T-helper 2 cell treated with Interferon-gamma antibody and Interleukin-4, amounts not matched to agents 5 μg/mL and 100 μg/mL, for 36 hours (primary cell): ENCODE data around the gene ANKRD66.

Source experiments
- DNase-seq: peaks from one replicate; pipeline ENCODE4 v3.0.0; 2021; ENCODE audit warnings: low spot score
- H3K27ac Mint-ChIP-seq: one replicate; pipeline ENCODE4 v1.8.0; 2021; ENCODE audit warnings: mild to moderate bottlenecking, mixed read lengths
- H3K27me3 Mint-ChIP-seq: one replicate; pipeline ENCODE4 v1.8.0; 2021; ENCODE audit warnings: low read depth, mixed read lengths
- H3K36me3 Mint-ChIP-seq: one replicate; pipeline ENCODE4 v1.8.0; 2021; ENCODE audit warnings: low read depth, mixed read lengths
- H3K4me1 Mint-ChIP-seq: one replicate; pipeline ENCODE4 v1.8.0; 2021; ENCODE audit warnings: low read depth, mixed read lengths
- H3K4me3 Mint-ChIP-seq: one replicate; pipeline ENCODE4 v1.8.0; 2022; ENCODE audit warnings: mild to moderate bottlenecking, moderate library complexity, mixed read lengths
- H3K9me3 Mint-ChIP-seq: one replicate; pipeline ENCODE4 v1.8.0; 2021; ENCODE audit warnings: mixed read lengths

Gene ANKRD66

DNA sequence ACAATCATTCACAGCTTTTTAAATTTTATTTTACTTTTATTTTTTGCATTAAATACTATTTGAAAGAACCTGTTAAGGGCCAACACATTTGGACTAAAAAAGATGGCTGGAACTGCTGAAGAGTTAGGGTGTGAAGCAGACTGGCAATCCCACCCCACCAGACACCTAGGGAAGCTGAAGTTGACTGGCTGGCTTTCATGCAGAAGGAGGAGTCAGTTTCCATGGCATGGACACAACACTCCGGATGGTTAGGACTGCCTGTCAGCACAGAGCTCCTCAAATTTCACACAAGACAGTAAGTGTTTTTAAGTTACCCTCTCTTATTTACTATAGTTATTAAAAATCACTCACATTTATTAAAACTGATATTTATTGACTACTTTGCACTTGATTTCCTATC is at the start of gene ANKRD66:
Gene ANKRD66 (plus strand): TSS at position 238 of the 400 bp plus-strand sequence. CDS start 5,016 bp downstream, outside the sequence.
- Mint-ChIP-seq H3K27me3 (peaks cover 10% of the 10 kb centered on the region), H3K27ac (no peak within 1 kb of the TSS), H3K9me3 (no peaks in the 10 kb centered on the region), H3K4me1 (no peaks in the 10 kb centered on the region), H3K4me3 (no peak within 1 kb of the TSS), H3K36me3 (no peaks in the 10 kb centered on the region)
- no peak for DNase-seq

DNA sequence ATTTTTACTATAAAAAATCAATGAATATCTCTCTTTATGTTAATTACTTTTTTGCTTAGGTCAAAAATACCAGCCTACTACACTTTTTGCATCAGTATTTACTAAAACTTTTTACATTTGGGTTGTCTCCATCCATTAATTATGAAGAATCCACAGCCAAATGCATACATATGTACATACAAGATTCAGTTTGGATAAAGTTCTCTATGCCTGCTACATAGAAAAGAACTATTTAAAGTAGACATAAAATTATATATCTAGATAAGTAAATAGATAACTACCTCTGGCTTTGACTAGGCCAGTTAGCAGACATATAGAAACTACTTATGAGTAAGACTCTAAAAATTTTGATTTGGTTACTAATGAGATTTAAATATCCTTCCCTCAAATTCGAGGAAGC is 46.8 kb upstream of the ANKRD66 start:
- no peak for DNase-seq

GRCh38 chr6:46704562-46704961 is 42.2 kb upstream of the ANKRD66 start:
- DNase-seq = no peak
- Mint-ChIP-seq H3K36me3 (no peaks in the 10 kb centered on the region), H3K4me1 (no peaks in the 10 kb centered on the region), H3K4me3 (no peak overlapping the region), H3K27ac (no peak overlapping the region), H3K9me3 (no peaks in the 10 kb centered on the region), H3K27me3 (peaks cover 23% of the 10 kb centered on the region)

More for the DNA sequence above, 46.8 kb upstream of the ANKRD66 start:
- no peak overlapping the region for H3K4me3 Mint-ChIP-seq
- peaks cover 2% of the 10 kb centered on the region for H3K4me1 Mint-ChIP-seq
- peaks cover 27% of the 10 kb centered on the region for H3K27me3 Mint-ChIP-seq
- H3K36me3 Mint-ChIP-seq = no peaks in the 10 kb centered on the region
- H3K27ac Mint-ChIP-seq = no peak overlapping the region
- no peaks in the 10 kb centered on the region for H3K9me3 Mint-ChIP-seq

DNA sequence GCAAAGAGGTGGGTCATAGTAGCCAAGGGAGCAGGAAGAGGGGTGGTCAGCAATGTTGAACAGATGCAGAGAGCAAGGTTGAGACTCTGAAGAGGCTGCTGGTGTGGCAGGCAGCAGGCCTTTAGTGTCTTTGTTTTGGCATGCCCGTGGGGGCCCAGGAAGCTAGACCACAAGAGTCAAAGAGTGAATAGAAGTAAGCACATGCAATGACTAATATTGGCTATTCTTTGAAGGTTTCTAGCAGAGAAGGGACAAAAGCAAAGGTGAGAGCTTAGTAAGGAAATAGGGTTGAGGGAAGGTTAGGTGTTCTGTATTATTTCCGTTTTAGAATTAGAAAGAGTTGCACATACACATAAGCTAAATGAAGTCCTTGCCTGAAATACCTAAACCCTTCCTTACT is 40.3 kb upstream of the ANKRD66 start:
- H3K4me3 Mint-ChIP-seq = no peak overlapping the region
- DNase-seq = no peak
- no peaks in the 10 kb centered on the region for H3K36me3 Mint-ChIP-seq
- H3K9me3 Mint-ChIP-seq = no peaks in the 10 kb centered on the region
- H3K27me3 Mint-ChIP-seq = peaks cover 29% of the 10 kb centered on the region
- no peaks in the 10 kb centered on the region for H3K4me1 Mint-ChIP-seq
- H3K27ac Mint-ChIP-seq = no peak overlapping the region

DNA sequence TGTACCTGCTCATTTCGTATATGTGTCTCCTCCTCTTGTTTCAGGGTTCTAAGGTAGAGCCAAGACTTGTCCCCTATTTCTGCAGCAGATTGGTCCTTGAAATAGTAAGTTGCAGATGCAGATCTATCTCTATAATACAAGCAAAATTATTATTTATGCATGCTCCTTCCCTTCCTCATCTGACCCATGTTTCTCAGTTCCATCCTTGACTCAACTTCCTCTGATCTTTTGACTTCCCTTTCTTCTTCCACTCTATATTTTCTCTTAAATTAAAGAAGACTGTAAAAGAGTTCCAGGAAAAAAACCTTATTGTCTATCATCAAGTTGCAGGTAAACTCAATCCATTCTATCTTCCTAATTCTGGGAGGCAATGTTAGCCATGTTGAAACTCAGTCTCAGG is 35.2 kb upstream of the ANKRD66 start:
- Mint-ChIP-seq H3K27me3 (peaks cover 12% of the 10 kb centered on the region), H3K9me3 (no peaks in the 10 kb centered on the region), H3K4me1 (no peaks in the 10 kb centered on the region), H3K4me3 (no peak overlapping the region), H3K27ac (no peak overlapping the region), H3K36me3 (no peaks in the 10 kb centered on the region)
- DNase-seq = no peak

DNA sequence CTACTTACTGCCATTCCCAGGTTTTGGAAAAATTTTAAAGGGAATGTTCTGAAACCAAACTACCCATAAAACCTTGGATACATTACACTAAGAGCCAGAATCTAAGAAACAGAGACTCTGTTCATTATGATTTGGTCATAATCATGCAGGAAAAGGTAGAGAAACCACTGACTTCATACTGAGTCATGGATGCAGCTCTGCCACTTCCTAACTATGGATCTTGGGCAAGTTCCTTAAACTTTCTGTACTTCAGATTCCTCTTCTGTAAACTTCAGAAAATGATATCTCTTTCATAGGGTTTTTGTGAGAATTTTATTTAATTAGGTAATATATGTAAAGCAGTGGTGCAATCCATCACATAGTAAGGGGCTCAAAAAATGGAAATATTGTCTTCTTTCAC is 31.6 kb upstream of the ANKRD66 start:
- Mint-ChIP-seq H3K4me1 (no peaks in the 10 kb centered on the region), H3K36me3 (no peaks in the 10 kb centered on the region), H3K27ac (no peak overlapping the region), H3K4me3 (no peak overlapping the region), H3K9me3 (no peaks in the 10 kb centered on the region), H3K27me3 (peaks cover 7% of the 10 kb centered on the region)
- no peak for DNase-seq

GRCh38 chr6:46719099-46719498 is 27.6 kb upstream of the ANKRD66 start:
- DNase-seq = no peak
- Mint-ChIP-seq H3K9me3 (no peaks in the 10 kb centered on the region), H3K4me1 (no peaks in the 10 kb centered on the region), H3K36me3 (no peaks in the 10 kb centered on the region), H3K4me3 (no peak overlapping the region), H3K27ac (no peak overlapping the region), H3K27me3 (peaks cover 2% of the 10 kb centered on the region)

DNA sequence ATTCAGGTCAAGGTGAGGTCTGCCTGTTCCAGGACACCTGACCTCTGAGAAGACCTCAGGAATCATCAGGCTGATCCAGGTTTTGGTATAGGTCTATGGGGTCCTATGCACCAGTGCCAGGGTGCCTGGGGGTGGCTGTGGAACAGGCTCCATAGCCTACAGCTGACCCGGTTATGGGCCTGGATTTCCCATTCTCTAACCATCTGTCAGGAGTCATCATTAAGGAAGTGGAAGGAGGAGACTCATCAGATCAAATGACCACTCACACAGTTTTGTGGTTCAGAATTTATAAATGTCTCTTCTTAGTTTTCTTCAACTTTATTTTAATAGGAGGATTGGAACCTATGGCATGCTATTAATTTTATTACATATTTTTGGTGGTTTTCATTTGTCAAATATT is 26.3 kb upstream of the ANKRD66 start:
- peaks cover 2% of the 10 kb centered on the region for H3K27me3 Mint-ChIP-seq
- no peak overlapping the region for H3K4me3 Mint-ChIP-seq
- H3K9me3 Mint-ChIP-seq = no peaks in the 10 kb centered on the region
- no peaks in the 10 kb centered on the region for H3K4me1 Mint-ChIP-seq
- no peaks in the 10 kb centered on the region for H3K36me3 Mint-ChIP-seq
- DNase-seq = no peak
- H3K27ac Mint-ChIP-seq = no peak overlapping the region

DNA sequence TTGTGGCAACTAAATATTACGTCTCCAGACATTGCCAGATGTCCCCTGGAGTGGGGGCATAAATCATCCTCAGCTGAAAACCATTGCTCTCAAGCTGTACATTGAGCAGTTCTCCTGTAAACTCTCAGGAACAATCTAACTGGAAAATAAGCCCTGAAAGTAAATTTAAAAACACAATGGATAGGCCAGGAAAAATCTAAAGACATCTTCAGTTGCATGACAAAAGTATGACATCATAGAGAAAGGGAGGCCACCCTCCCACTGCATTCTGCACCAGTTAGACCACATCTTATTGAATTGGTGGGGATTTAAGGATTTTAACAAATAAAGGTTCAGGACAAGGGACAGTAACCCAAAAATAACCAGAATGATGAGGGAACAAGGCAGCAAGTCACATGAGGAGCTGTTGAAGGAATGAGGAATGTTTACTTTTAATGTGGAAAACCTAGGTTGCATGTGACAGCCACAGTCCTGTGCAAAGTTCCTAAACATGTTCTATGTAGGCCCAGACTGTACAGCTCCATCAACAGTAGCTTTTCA is 16.9 kb upstream of the ANKRD66 start:
- no peak for DNase-seq
- Mint-ChIP-seq H3K4me1 (peaks cover 1% of the 10 kb centered on the region), H3K27me3 (peaks cover 37% of the 10 kb centered on the region), H3K9me3 (no peaks in the 10 kb centered on the region), H3K27ac (no peak overlapping the region), H3K4me3 (no peak overlapping the region), H3K36me3 (no peaks in the 10 kb centered on the region)

DNA sequence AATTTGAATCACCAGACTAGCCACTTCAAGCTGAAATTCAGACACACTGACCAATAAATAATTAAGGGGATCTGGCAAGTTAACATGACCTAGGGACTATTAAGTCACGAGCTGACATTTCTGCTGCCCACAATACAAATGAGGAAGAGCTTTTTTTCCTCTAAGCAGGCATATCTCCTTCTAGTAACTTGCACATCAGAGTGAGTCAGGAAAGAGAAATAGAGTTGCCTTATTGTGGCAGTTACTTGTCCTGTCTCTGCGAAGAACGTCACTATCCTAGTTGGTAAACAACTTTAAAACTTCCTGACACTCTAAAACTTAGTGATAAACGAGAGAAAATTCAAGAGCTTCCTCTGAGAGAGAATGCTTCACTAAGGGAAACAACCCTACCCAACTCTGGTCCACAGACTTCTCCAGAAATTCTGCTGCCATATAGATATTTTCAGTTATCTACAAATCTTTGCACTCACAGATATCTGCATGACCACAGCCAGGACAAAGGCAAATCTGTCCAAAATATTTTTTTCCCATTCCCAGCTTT is 15.7 kb upstream of the ANKRD66 start:
- no peaks in the 10 kb centered on the region for H3K36me3 Mint-ChIP-seq
- H3K9me3 Mint-ChIP-seq = no peaks in the 10 kb centered on the region
- no peak overlapping the region for H3K4me3 Mint-ChIP-seq
- peaks cover 44% of the 10 kb centered on the region for H3K27me3 Mint-ChIP-seq
- H3K4me1 Mint-ChIP-seq = peaks cover 1% of the 10 kb centered on the region
- no peak for DNase-seq
- no peak overlapping the region for H3K27ac Mint-ChIP-seq

DNA sequence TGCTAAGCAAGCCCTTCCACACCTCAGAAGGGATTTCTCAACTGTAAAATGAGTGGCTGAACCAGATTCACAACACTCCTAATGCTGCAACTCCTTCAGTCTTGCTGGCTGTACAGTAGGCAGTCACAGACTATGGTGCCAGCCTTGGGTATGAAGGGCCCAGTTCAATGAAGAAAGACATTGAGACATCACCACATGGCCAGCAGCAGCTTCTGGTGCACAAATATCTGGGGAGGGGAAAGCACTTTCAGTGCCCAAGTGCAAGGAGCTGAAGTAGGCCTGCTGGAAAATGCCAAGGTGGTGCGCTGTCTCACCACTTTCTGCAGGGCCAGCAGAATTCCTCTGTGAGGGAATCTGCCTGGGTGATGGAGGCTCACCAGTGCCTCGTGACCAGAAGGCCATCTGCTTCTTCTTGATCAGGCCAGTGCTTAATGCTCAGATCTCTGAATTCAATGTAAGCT is 13.4 kb upstream of the ANKRD66 start:
- no peak for DNase-seq
- Mint-ChIP-seq H3K9me3 (no peaks in the 10 kb centered on the region), H3K36me3 (no peaks in the 10 kb centered on the region), H3K4me3 (no peak overlapping the region), H3K4me1 (peaks cover 1% of the 10 kb centered on the region), H3K27ac (no peak overlapping the region), H3K27me3 (peaks cover 58% of the 10 kb centered on the region)

DNA sequence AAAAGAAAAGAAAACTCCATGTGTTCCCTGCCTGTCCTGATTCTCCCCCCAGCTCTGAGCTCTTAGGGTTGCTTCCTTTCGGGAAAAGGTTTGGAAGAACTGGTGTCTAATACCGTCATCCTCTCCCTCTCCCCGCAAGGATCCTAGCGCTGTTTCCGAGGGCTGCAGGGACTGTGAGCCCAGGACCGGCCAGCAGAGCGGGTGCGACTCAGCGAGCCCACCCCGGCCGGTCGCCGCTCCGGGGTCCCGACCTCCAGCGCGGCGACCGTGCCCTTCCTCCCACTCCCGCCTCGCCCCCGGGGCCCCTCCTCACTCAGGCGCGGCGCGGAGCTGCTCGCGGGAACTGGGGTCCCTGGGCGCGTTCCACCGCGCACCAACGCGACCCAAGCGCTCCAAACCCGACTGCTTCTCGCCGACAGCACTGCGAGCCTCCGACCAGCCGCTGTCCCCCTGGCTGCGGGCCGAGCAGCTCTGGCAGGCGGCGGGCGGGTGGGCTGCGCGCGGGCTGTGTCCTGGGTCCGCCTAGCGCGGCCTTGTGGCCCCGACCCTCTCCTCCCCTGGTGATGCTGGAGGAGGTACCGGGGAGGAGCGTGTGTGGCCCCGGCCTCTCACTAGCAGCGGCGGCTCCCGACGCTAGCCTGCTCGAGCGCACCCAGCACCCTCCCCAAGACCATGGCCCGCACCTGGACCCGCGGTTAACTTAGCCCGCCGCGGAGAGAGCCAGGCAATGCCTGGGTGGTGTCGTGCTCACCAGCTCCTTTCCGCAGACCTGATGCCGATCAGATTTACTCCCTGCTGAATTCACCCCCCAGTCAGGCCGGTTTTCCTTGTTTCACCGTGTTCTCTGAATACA is 11.6 kb upstream of the ANKRD66 start, which contains the start of gene PLA2G7:
Gene PLA2G7 (minus strand): TSS at position 509 of the 853 bp plus-strand sequence. CDS start 12,484 bp downstream, outside the sequence.
- H3K27me3 Mint-ChIP-seq = peaks cover 62% of the 10 kb centered on the region

DNA sequence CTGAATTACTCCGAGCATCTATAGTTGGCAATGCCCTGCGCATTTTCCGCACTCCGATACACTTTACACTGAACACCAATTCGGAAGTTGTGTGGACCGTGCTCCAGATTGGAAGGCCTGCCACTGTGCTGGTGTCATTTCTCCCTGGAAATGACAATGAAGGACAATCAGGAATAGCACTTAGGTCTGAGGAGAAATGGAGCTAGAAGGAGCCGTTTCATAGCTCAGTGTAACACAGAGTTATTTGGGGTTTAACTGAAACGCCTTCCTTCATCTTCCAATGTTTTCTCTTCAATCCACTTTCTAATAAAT is 11.1 kb upstream of the ANKRD66 start:
- no peak overlapping the region for H3K4me3 Mint-ChIP-seq
- H3K36me3 Mint-ChIP-seq = no peaks in the 10 kb centered on the region
- H3K9me3 Mint-ChIP-seq = no peaks in the 10 kb centered on the region
- no peak for DNase-seq
- H3K27me3 Mint-ChIP-seq = peaks cover 61% of the 10 kb centered on the region
- H3K27ac Mint-ChIP-seq = no peak overlapping the region
- peaks cover 1% of the 10 kb centered on the region for H3K4me1 Mint-ChIP-seq

More for the DNA sequence above, 11.6 kb upstream of the ANKRD66 start, which contains the start of gene PLA2G7:
- Mint-ChIP-seq H3K4me1 (peaks cover 1% of the 10 kb centered on the region), H3K9me3 (no peaks in the 10 kb centered on the region), H3K36me3 (no peaks in the 10 kb centered on the region), H3K4me3 (no peak within 1 kb of the TSS), H3K27ac (peak within 1 kb of the TSS; percentile 39)
- DNase-seq = no peak

- peaks cover 53% of the 10 kb centered on the region for H3K27me3 Mint-ChIP-seq
- no peak for DNase-seq
- no peaks in the 10 kb centered on the region for H3K36me3 Mint-ChIP-seq
- H3K27ac Mint-ChIP-seq = no peak overlapping the region
- H3K4me3 Mint-ChIP-seq = no peak overlapping the region
- no peaks in the 10 kb centered on the region for H3K9me3 Mint-ChIP-seq
- peaks cover 1% of the 10 kb centered on the region for H3K4me1 Mint-ChIP-seq
Observed at GRCh38 chr6:46736906-46737305, 9.8 kb upstream of the ANKRD66 start.
